Endothelial cell of umbilical vein (primary cell): Measurements from ENCODE around the gene KAZN. TPM values are rescaled to one million over a fixed set of nuclear protein-coding genes. Genes with fewer than 3 reads are reported as not detected.

Experiments used
- BruUV-seq: library from RNA; stranded (reverse); fragments of 400-500 nt; replicated peaks from 2 replicates; lab custom pipeline; 2021; lab: Mats Ljungman, UMichigan
- CTCF ChIA-PET: fragments of 300-600, 350-600 bp; sonication (Branson Sonifier 250); formaldehyde crosslinking; loops from one replicate; lab custom pipeline; 2021; ENCODE audit warnings: antibody characterized with exemption, inconsistent platforms; lab: Charles Lee
- POLR2A ChIA-PET: fragments of 300-600, 350-600 bp; sonication (Branson Sonifier 250); formaldehyde crosslinking; loops from one replicate; lab custom pipeline; 2021; ENCODE audit warnings: antibody characterized with exemption, inconsistent platforms; lab: Charles Lee
- DNase-seq: peaks from one replicate; pipeline ENCODE4 v3.0.0-alpha.2; 2011; ENCODE audit warnings: low read depth, low spot score
- FAIRE-seq: peaks from 2 replicates; lab custom pipeline; 2011; peaks lifted over from hg19 to GRCh38; lab: Jason Lieb, UNC
- H2AFZ ChIP-seq: 2 replicates; pipeline ENCODE4 v1.6.0; 2012; ENCODE audit warnings: low read depth, low read length, control low read depth, inconsistent platforms
- H3K27ac ChIP-seq: 2 replicates; pipeline ENCODE4 v1.5.1; 2011; ENCODE audit warnings: low read depth, mild to moderate bottlenecking, control low read depth, low read length, moderate library complexity; ENCODE audit not compliant: insufficient read depth
- H3K27me3 ChIP-seq, 2 experiments: 2 replicates each; pipeline versions ENCODE4 v1.6.0 to v1.6.1; 2011; ENCODE audit warnings: low read length in 2 of 2, mixed read lengths in 1 of 2; ENCODE audit not compliant: control insufficient read depth in 2 of 2, insufficient read depth in 2 of 2
- H3K36me3 ChIP-seq, 2 experiments: 2 replicates in 1 of 2; 3 replicates in 1 of 2; pipeline ENCODE4 v1.5.1; 2011; ENCODE audit warnings: low read length in 2 of 2, mild to moderate bottlenecking in 1 of 2, moderate library complexity in 1 of 2; ENCODE audit not compliant: control insufficient read depth in 2 of 2, insufficient read depth in 2 of 2; ENCODE audit errors: extremely low read depth in 1 of 2
- H3K4me1 ChIP-seq: 3 replicates; pipeline ENCODE4 v1.5.1; 2011; ENCODE audit warnings: mild to moderate bottlenecking, low read length; ENCODE audit not compliant: control insufficient read depth, insufficient read depth; ENCODE audit errors: extremely low read depth
- H3K4me2 ChIP-seq: 2 replicates; pipeline ENCODE4 v1.6.1; 2011; ENCODE audit warnings: low read length, control low read depth, mixed read lengths; ENCODE audit not compliant: insufficient read depth
- H3K4me3 ChIP-seq, 3 experiments: fragments of 200-600 bp in 1 of 3; sonication (generic), shearing (Covaris generic) in 1 of 3; replicated peaks in 1 of 3; 2 replicates each; pipeline ENCODE4 v1.5.1; 2011 to 2016; ENCODE audit warnings: control low read depth in 3 of 3, low read length in 3 of 3, mild to moderate bottlenecking in 2 of 3, inconsistent platforms in 1 of 3, low read depth in 1 of 3, moderate library complexity in 1 of 3; ENCODE audit not compliant: insufficient read depth in 1 of 3
- H3K79me2 ChIP-seq: 2 replicates; pipeline ENCODE4 v1.6.0; 2012; ENCODE audit warnings: low read length, inconsistent platforms; ENCODE audit not compliant: control insufficient read depth, insufficient read depth
- H3K9ac ChIP-seq: replicated peaks from 2 replicates; pipeline ENCODE3; 2011; ENCODE audit warnings: low read length, control low read depth; ENCODE audit not compliant: insufficient read depth; ENCODE audit errors: extremely low read depth
- H3K9me1 ChIP-seq: replicated peaks from 3 replicates; pipeline ENCODE4 v1.6.0; 2011; ENCODE audit warnings: mild to moderate bottlenecking, low read length; ENCODE audit not compliant: control insufficient read depth, insufficient read depth; ENCODE audit errors: extremely low read depth
- H3K9me3 ChIP-seq: replicated peaks from 2 replicates; pipeline ENCODE4 v1.5.1; 2012; ENCODE audit warnings: low read length, inconsistent platforms; ENCODE audit not compliant: control insufficient read depth, insufficient read depth
- H4K20me1 ChIP-seq: replicated peaks from 2 replicates; pipeline ENCODE3; 2011; ENCODE audit warnings: mild to moderate bottlenecking, low read length; ENCODE audit not compliant: control insufficient read depth, insufficient read depth; ENCODE audit errors: extremely low read depth
- CTCF ChIP-seq, 2 donors: IDR thresholded peaks; 1 replicate in 1 of 2; 2 replicates in 1 of 2; pipeline ENCODE4 v1.5.1; 2011; ENCODE audit warnings: low read length in 2 of 2, mild to moderate bottlenecking in 2 of 2, moderate library complexity in 2 of 2, control low read depth in 1 of 2, inconsistent platforms in 1 of 2, low read depth in 1 of 2; ENCODE audit not compliant: insufficient read depth in 1 of 2; ENCODE audit errors: extremely low read depth in 1 of 2
- EZH2 ChIP-seq: IDR thresholded peaks from 2 replicates; pipeline ENCODE4 v1.6.1; 2012; ENCODE audit warnings: borderline replicate concordance, low read depth, mild to moderate bottlenecking, moderate library complexity, low read length, inconsistent platforms; ENCODE audit not compliant: severe bottlenecking
- FOS ChIP-seq: IDR thresholded peaks from 2 replicates; pipeline ENCODE4 v1.6.1; 2011; ENCODE audit warnings: mild to moderate bottlenecking, low read length, moderate library complexity, borderline replicate concordance; ENCODE audit not compliant: insufficient read depth
- GATA2 ChIP-seq: IDR thresholded peaks from 2 replicates; pipeline ENCODE4 v1.7.0; 2011; ENCODE audit warnings: low read depth, mild to moderate bottlenecking, moderate library complexity, mixed read lengths, low read length; ENCODE audit not compliant: insufficient read length, insufficient read depth
- JUN ChIP-seq: IDR thresholded peaks from 2 replicates; pipeline ENCODE4 v1.6.1; 2011; ENCODE audit warnings: borderline replicate concordance, low read depth; ENCODE audit not compliant: insufficient read length, insufficient read depth
- MYC ChIP-seq: IDR thresholded peaks from one replicate; pipeline ENCODE4 v1.6.1; 2011; ENCODE audit warnings: mild to moderate bottlenecking, low read depth, low read length
- POLR2A ChIP-seq: IDR thresholded peaks from 2 replicates; pipeline ENCODE4 v1.6.1; 2012; ENCODE audit warnings: low read depth, mild to moderate bottlenecking, control low read depth, low read length
- POLR2AphosphoS5 ChIP-seq: IDR thresholded peaks from 2 replicates; pipeline ENCODE4 v1.6.1; 2012; ENCODE audit warnings: low read depth, mild to moderate bottlenecking, control low read depth, low read length, moderate library complexity; ENCODE audit not compliant: insufficient read depth
- dilution Hi-C: fragments of 300-500 bp; cut with MboI; formaldehyde crosslinking; loops from one replicate; pipeline ENCODE4 v1.15.0; 2019; ENCODE audit warnings: low sequenced_read_pairs; ENCODE audit not compliant: extremely low pct_ligation_motif_present
- intact Hi-C: fragments of 100-400 bp; cut with micrococcal nuclease; formaldehyde crosslinking; loops from one replicate; pipeline ENCODE4 v1.10.0; 2022
- polyA plus RNA-seq, 4 experiments: library from polyadenylated mRNA; depleted of rRNA in 3 of 4; stranded (reverse) in 3 of 4; unstranded in 1 of 4; fragments of >200 nt; gene quantifications; 2 replicates each; pipeline versions ENCODE4 v1.2.1 to v1.2.3, GENCODE V29; 2011 to 2012; ENCODE audit warnings: missing spikeins in 1 of 4
- total RNA-seq: library from RNA; stranded (reverse); gene quantifications from 2 replicates; pipeline ENCODE4 v1.2.3, GENCODE V29; 2021
- TF ChIP-seq, protein P1 (sequence below): IDR thresholded peaks from 2 replicates; pipeline ENCODE4 v1.6.1; 2011; ENCODE audit not compliant: insufficient read depth, insufficient read length

Gene KAZN
- total and polyA plus RNA-seq, 2 donors (not counting 3 experiments of a cell fraction or from before 2014, with no cell fraction given) = 1.6 to 5.8 TPM

DNA sequence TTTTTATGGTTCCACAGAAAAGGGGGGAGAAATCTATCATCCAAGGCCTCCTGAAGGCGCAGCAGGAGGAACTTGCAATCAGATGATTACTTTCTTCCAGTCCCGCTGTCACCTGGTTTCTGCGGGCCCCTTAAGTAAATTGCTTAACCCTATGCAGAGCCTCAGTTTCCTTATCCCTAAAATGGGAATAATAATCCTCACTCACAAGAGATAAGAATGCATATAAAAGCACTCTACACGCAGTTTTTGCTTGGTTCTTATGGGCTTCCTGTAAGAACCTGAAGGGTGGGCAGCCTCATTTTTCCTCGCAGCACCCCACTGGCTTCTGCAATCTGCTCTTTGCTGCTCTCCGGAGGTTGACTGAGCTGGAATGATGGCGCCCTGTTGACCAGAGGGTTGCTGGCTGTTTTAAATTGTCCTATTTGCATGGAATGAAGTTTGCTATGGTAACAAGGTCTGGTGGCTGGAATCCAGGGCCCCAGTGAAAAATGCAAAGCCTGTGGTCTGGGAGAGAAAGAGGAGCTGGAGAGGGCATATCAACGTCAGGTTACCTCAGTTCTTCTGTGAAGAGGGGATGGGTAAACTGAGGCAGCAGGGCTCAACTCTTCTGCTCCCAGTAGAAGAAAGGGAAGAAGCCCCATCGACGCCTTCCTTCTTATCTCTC is 1.0 kb upstream of the KAZN start:
- Histone ChIP-seq H3K4me3 (no peak overlapping the region), H2AFZ (no peak overlapping the region), H3K9ac (no peak overlapping the region), H3K9me1 (no peaks in the 10 kb centered on the region), H3K27me3 (peaks cover 0 to 5% of the 10 kb centered on the region in 2 experiments), H3K79me2 (no peaks in the 10 kb centered on the region), H3K36me3 (no peaks in the 10 kb centered on the region), H3K9me3 (no peaks in the 10 kb centered on the region), H3K4me1 (no peaks in the 10 kb centered on the region), H4K20me1 (no peaks in the 10 kb centered on the region), H3K4me2 (no peak overlapping the region), H3K27ac (no peak overlapping the region)
- FAIRE-seq (no peak), DNase-seq (no peak)
- dilution Hi-C loops = no loop called here
- intact Hi-C loops = no loop called here
- CTCF ChIA-PET = no interaction called here
- POLR2A ChIA-PET = interaction anchor here (0.5 kb wide), 1 partner anchor 1992 kb away, joined by 3 read pairs; no protein-coding TSS in a partner anchor
- no peak for TF ChIP-seq FOS
- no peak for TF ChIP-seq GATA2
- TF ChIP-seq, protein P1, sequence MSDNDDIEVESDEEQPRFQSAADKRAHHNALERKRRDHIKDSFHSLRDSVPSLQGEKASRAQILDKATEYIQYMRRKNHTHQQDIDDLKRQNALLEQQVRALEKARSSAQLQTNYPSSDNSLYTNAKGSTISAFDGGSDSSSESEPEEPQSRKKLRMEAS = no peak
- no peak for TF ChIP-seq POLR2A
- no peak for TF ChIP-seq MYC
- no peak for TF ChIP-seq POLR2AphosphoS5
- no peak for TF ChIP-seq EZH2
- no peak for TF ChIP-seq JUN
- TF ChIP-seq CTCF (IDR thresholded peaks at IDR 0.05; ENCODE audit: extremely low read depth in 1 of 2, insufficient read depth in 1 of 2, low read depth in 1 of 2, low read length in 2 of 2) = no peak
- BruUV-seq = no TSS peak
